ENCODE results near the gene UTF1.

The UTF1 gene

DNA sequence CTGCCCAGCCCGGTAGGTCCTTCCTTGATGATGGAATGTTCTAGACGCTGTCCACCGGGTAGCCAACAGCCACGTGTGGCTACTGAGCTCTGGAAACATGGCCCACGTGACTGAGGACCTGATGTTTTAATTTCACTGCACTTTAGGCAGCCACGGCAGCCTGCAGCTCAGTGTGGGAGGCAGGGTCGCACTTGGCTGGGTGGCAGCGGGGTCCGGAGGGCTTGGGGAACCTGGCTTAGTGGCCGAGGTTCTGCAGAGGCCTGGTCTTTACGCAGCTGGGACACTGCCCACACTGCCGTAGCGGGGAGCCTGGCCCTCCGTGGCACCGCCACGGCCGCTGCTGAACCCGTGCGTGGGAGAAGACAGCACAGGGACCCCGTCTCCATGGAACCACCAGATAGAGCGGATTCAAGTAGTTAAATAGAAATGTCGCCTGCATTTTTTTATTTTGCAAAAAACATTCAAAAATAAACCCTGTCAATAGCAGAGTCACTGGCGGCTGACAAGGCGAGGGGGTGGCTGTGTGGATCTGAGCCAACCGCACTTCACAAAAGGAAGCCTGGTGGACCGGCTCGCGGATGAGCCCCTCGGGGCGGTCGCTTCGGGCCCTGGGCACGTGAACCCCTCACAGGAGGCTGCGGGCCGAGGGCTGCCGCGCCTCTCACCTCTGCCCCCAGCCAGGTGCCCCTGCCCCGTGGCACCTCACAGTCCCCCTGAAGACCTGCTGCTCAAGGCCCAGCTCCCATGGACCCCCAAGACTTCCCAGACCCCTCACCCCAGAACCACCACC is 25.6 kb upstream of the UTF1 start:
- no peaks in the 10 kb centered on the region for H3K36me3 ChIP-seq (ENCODE audit: control insufficient read depth in 1 of 2, insufficient read depth in 2 of 2, low read length in 2 of 2)

DNA sequence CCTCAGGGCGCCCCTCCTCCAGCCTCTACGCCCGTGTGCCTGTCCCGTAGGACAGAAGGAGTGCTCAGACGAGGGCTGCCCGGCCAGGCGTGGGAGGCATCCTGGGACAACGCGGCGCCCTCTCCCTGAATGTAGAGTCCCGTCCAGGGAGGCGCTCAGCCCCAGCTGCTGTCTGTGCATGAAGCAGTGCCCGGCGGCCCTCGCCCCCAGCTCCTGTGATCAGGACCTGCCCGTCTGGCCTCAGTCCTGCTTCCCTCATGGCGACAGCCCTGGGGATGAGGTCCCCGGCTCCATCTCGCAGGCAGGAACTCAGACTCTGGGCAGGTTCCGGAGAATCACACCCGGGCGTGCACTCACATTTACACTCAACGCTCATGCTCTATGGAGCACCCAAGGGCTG is 24.9 kb upstream of the UTF1 start:
- Histone ChIP-seq H3K36me3 (ENCODE audit: control insufficient read depth in 1 of 2, insufficient read depth in 2 of 2, low read length in 2 of 2) (no peaks in the 10 kb centered on the region), H3K4me3 (ENCODE audit: low read depth in 1 of 2, low read length in 2 of 2) (no peak overlapping the region), H3K4me1 (ENCODE audit: control insufficient read depth in 1 of 2, insufficient read depth in 2 of 2, low read length in 2 of 2) (no peaks in the 10 kb centered on the region), H3K27ac (ENCODE audit: low read length) (no peak overlapping the region), H3K27me3 (ENCODE audit: low read depth, low read length) (no peaks in the 10 kb centered on the region), H3K9me3 (ENCODE audit: control insufficient read depth in 1 of 2, low read length in 2 of 2) (no peaks in the 10 kb centered on the region)

More for the DNA sequence above, 25.6 kb upstream of the UTF1 start:
- Histone ChIP-seq H3K4me1 (ENCODE audit: control insufficient read depth in 1 of 2, insufficient read depth in 2 of 2, low read length in 2 of 2) (no peaks in the 10 kb centered on the region), H3K4me3 (ENCODE audit: low read depth in 1 of 2, low read length in 2 of 2) (no peak overlapping the region), H3K9me3 (ENCODE audit: control insufficient read depth in 1 of 2, low read length in 2 of 2) (no peaks in the 10 kb centered on the region), H3K27ac (ENCODE audit: low read length) (no peak overlapping the region), H3K27me3 (ENCODE audit: low read depth, low read length) (no peaks in the 10 kb centered on the region)

GRCh38 chr10:133206356-133207040 is 23.5 kb upstream of the UTF1 start:
- Histone ChIP-seq H3K4me1 (ENCODE audit: control insufficient read depth in 1 of 2, insufficient read depth in 2 of 2, low read length in 2 of 2) (no peaks in the 10 kb centered on the region), H3K27ac (ENCODE audit: low read length) (no peak overlapping the region), H3K27me3 (ENCODE audit: low read depth, low read length) (no peaks in the 10 kb centered on the region), H3K9me3 (ENCODE audit: control insufficient read depth in 1 of 2, low read length in 2 of 2) (no peaks in the 10 kb centered on the region), H3K36me3 (ENCODE audit: control insufficient read depth in 1 of 2, insufficient read depth in 2 of 2, low read length in 2 of 2) (no peaks in the 10 kb centered on the region), H3K4me3 (ENCODE audit: low read depth in 1 of 2, low read length in 2 of 2) (no peak overlapping the region)

DNA sequence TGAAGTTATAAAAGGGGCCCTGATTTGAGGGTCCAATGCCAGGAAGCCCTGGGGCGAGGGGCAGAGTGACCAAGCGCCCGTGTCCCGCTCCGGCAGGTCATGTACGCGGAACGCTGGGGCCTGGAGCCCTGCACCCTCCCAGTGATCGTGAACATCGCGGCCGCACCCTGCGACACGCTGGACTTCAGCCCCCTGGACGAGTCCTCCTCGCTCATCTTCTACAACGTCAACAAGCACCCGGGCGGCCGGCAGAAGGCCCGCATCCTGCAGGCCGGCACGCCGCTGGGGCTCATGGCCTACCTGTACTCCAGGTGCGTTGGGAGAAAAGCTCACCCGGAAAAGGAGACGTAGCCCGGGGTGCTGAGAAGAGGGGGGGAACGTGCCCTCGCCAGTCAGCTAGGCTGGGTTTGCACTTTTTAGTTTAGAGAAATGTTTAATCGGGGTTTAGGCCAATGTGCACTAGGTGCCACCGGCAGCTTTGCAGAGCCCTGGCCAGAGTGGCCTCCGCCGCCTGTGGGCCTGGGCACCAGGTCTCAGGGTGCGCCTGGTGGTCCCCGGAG is 22.9 kb upstream of the UTF1 start:
- Histone ChIP-seq H3K9me3 (ENCODE audit: control insufficient read depth in 1 of 2, low read length in 2 of 2) (no peaks in the 10 kb centered on the region), H3K36me3 (ENCODE audit: control insufficient read depth in 1 of 2, insufficient read depth in 2 of 2, low read length in 2 of 2) (no peaks in the 10 kb centered on the region), H3K4me1 (ENCODE audit: control insufficient read depth in 1 of 2, insufficient read depth in 2 of 2, low read length in 2 of 2) (no peaks in the 10 kb centered on the region), H3K27ac (ENCODE audit: low read length) (no peak overlapping the region), H3K27me3 (ENCODE audit: low read depth, low read length) (no peaks in the 10 kb centered on the region), H3K4me3 (ENCODE audit: low read depth in 1 of 2, low read length in 2 of 2) (no peak overlapping the region)

GRCh38 chr10:133207627-133208026 is 22.4 kb upstream of the UTF1 start:
- H3K27me3 ChIP-seq (ENCODE audit: low read depth, low read length): no peaks in the 10 kb centered on the region
- no peak overlapping the region for H3K4me3 ChIP-seq (ENCODE audit: low read depth in 1 of 2, low read length in 2 of 2)
- H3K4me1 ChIP-seq (ENCODE audit: control insufficient read depth in 1 of 2, insufficient read depth in 2 of 2, low read length in 2 of 2): no peaks in the 10 kb centered on the region
- H3K27ac ChIP-seq (ENCODE audit: low read length): no peak overlapping the region
- H3K9me3 ChIP-seq (ENCODE audit: control insufficient read depth in 1 of 2, low read length in 2 of 2): no peaks in the 10 kb centered on the region
- H3K36me3 ChIP-seq (ENCODE audit: control insufficient read depth in 1 of 2, insufficient read depth in 2 of 2, low read length in 2 of 2): no peaks in the 10 kb centered on the region

- no peak overlapping the region for H3K27ac ChIP-seq (ENCODE audit: low read length)
- no peak overlapping the region for H3K4me3 ChIP-seq (ENCODE audit: low read depth in 1 of 2, low read length in 2 of 2)
- no peaks in the 10 kb centered on the region for H3K27me3 ChIP-seq (ENCODE audit: low read depth, low read length)
- no peaks in the 10 kb centered on the region for H3K36me3 ChIP-seq (ENCODE audit: control insufficient read depth in 1 of 2, insufficient read depth in 2 of 2, low read length in 2 of 2)
- no peaks in the 10 kb centered on the region for H3K4me1 ChIP-seq (ENCODE audit: control insufficient read depth in 1 of 2, insufficient read depth in 2 of 2, low read length in 2 of 2)
- no peaks in the 10 kb centered on the region for H3K9me3 ChIP-seq (ENCODE audit: control insufficient read depth in 1 of 2, low read length in 2 of 2)
Measured at GRCh38 chr10:133208466-133208865, 21.6 kb upstream of the UTF1 start.

GRCh38 chr10:133209117-133209516 is 20.9 kb upstream of the UTF1 start:
- no peaks in the 10 kb centered on the region for H3K36me3 ChIP-seq (ENCODE audit: control insufficient read depth in 1 of 2, insufficient read depth in 2 of 2, low read length in 2 of 2)
- H3K4me3 ChIP-seq (ENCODE audit: low read depth in 1 of 2, low read length in 2 of 2): no peak overlapping the region
- no peak overlapping the region for H3K27ac ChIP-seq (ENCODE audit: low read length)
- no peaks in the 10 kb centered on the region for H3K9me3 ChIP-seq (ENCODE audit: control insufficient read depth in 1 of 2, low read length in 2 of 2)
- H3K4me1 ChIP-seq (ENCODE audit: control insufficient read depth in 1 of 2, insufficient read depth in 2 of 2, low read length in 2 of 2): no peaks in the 10 kb centered on the region
- no peaks in the 10 kb centered on the region for H3K27me3 ChIP-seq (ENCODE audit: low read depth, low read length)

GRCh38 chr10:133209641-133210040 is 20.4 kb upstream of the UTF1 start:
- Histone ChIP-seq H3K27me3 (ENCODE audit: low read depth, low read length) (no peaks in the 10 kb centered on the region), H3K9me3 (ENCODE audit: control insufficient read depth in 1 of 2, low read length in 2 of 2) (no peaks in the 10 kb centered on the region), H3K27ac (ENCODE audit: low read length) (no peak overlapping the region), H3K4me1 (ENCODE audit: control insufficient read depth in 1 of 2, insufficient read depth in 2 of 2, low read length in 2 of 2) (no peaks in the 10 kb centered on the region), H3K36me3 (ENCODE audit: control insufficient read depth in 1 of 2, insufficient read depth in 2 of 2, low read length in 2 of 2) (no peaks in the 10 kb centered on the region), H3K4me3 (ENCODE audit: low read depth in 1 of 2, low read length in 2 of 2) (no peak overlapping the region)

GRCh38 chr10:133210398-133211140 is 19.4 kb upstream of the UTF1 start:
- Histone ChIP-seq H3K9me3 (ENCODE audit: control insufficient read depth in 1 of 2, low read length in 2 of 2) (no peaks in the 10 kb centered on the region), H3K4me3 (ENCODE audit: low read depth in 1 of 2, low read length in 2 of 2) (no peak overlapping the region), H3K4me1 (ENCODE audit: control insufficient read depth in 1 of 2, insufficient read depth in 2 of 2, low read length in 2 of 2) (no peaks in the 10 kb centered on the region), H3K36me3 (ENCODE audit: control insufficient read depth in 1 of 2, insufficient read depth in 2 of 2, low read length in 2 of 2) (no peaks in the 10 kb centered on the region), H3K27ac (ENCODE audit: low read length) (no peak overlapping the region), H3K27me3 (ENCODE audit: low read depth, low read length) (no peaks in the 10 kb centered on the region)

- no peaks in the 10 kb centered on the region for H3K27me3 ChIP-seq (ENCODE audit: low read depth, low read length)
- no peak overlapping the region for H3K4me3 ChIP-seq (ENCODE audit: low read depth in 1 of 2, low read length in 2 of 2)
- no peaks in the 10 kb centered on the region for H3K9me3 ChIP-seq (ENCODE audit: control insufficient read depth in 1 of 2, low read length in 2 of 2)
- H3K27ac ChIP-seq (ENCODE audit: low read length): no peak overlapping the region
- no peaks in the 10 kb centered on the region for H3K4me1 ChIP-seq (ENCODE audit: control insufficient read depth in 1 of 2, insufficient read depth in 2 of 2, low read length in 2 of 2)
- H3K36me3 ChIP-seq (ENCODE audit: control insufficient read depth in 1 of 2, insufficient read depth in 2 of 2, low read length in 2 of 2): no peaks in the 10 kb centered on the region
Measured at GRCh38 chr10:133211141-133211830, 18.7 kb upstream of the UTF1 start.
